ENCODE data around the gene MORN1.

Gene MORN1

DNA sequence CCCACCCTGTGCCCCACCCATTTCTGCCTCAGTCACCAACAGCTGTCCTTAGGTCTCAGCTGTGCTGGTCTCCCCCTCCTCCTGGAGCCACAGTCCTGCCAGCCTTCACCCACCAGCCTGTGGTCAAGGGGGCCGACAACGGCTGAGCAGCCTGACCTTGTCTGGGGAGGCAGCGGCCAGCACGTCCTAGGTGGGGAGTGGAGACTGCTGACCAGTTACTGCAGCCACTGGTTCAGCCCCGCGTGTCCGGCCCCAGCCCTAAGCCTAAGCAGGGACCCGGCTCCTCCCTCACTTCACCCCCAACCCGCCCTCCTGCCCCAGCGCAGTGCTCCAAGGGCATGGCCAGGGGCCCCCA lies 79.2 kb downstream of the MORN1 start:
- no peak for DNase-seq (ENCODE audit: insufficient read length, low spot score)
- FAIRE-seq, result no peak

DNA sequence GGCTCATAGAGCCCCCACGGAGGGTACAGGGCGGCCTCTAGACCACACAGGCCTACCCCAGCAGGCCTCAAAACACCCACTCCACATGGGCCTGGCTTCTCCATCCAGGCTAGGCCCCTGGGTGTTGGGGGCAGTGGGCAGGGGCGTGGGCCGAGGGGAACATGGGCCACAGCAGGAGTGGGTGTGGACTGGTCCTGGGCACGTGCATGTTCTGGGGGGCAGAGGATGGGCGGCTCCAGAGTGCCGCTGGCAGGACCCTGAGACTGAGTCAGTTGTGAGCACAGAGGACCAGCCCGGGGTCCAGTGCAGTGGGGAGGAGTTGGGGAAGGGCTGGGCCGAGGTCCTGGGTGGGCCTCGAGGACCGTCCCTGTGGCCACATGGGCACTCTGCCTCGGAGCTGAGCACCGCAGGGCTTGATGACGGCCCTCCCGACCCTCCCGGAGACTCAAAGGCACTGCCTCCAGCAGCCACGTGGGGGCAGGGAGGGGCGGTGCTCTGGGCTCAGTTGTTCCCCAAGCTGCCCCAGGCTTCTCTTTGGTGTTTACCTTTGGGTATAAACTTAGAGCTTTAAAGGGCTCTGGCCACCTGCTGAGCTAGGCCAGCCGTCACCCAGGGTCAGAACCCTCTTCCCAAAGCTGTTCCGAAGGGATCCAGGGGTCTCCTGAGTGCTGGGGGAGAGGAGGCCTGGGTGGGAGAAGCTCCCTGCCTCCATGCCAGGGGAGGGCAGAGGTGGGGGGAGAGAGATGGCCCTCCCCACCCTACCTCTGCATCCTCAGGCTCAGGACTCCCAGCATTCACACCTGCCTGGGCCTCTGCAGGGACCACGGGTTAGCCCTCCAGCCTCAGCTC lies 79.9 kb downstream of the MORN1 start:
- DNase-seq (ENCODE audit: insufficient read length, low spot score) (no peak), FAIRE-seq (no peak)

DNA sequence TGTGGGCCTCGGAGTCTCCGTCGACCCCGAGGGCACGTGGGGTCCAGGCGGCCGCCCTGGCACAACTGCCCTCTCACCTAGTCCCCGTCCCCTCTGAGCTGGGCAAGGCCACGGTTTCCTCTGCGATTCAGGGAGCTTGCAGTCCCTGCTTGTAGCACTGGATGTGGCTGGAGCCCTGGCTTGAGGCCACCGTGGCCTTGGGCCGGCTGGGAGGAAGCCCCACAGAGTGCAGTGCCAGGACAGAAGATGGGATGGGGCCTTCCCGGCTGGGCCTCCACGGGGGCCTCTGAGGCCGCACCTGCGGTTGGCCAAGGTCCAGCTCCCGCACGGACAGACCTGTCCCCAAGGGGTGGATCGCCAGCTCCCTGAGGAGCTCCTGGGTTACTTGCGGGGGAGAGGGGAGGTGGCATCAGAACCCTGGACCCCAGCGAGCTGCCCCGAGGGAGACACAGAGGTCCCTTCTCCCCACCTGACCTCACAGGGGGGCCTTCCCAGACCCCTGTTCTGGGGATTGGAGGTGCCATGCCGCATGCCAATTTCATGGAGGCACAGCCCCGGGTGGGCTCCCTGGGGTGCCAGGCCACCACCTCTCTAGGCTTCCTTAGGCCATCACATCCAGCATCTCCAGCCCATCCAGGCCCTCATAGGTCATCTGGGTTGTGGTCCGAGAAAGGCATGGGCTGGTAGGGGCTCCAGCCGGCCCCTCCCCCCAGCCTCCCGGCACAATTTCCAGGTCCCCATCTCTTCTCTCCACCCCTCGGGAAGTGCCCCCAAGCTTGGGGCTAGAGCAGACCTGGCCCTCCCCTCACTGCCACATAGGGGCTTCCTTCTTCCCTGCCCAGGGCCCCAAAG lies 80.8 kb downstream of the MORN1 start:
- FAIRE-seq, result no peak
- no peak for DNase-seq (ENCODE audit: insufficient read length, low spot score)

DNA sequence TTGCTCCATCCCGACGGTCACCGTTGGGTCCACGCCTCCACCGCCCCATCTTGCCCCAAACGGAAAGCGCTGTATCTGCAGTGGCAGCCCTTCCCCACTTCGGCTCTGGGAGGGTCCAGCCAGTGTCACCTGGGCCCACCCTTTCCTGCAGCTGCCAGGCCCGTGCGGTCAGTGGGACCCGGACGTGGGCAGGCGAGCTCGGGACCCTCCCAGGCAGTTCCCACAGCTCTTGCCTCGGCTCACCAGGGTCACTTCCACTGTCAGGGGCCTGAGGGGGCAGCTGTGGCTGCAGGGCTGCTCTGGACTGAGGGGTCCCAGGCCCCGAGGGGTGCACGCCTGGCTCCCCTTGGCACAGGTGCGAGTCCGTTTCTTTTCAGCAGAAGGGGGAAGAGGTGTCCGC lies 82.5 kb downstream of the MORN1 start:
- FAIRE-seq, result no peak
- no peak for DNase-seq (ENCODE audit: insufficient read length, low spot score)

- no peak for FAIRE-seq
- DNase-seq (ENCODE audit: insufficient read length, low spot score), result no peak
Measured at GRCh38 chr1:2307972-2308371, 83.4 kb downstream of the MORN1 start.

DNA sequence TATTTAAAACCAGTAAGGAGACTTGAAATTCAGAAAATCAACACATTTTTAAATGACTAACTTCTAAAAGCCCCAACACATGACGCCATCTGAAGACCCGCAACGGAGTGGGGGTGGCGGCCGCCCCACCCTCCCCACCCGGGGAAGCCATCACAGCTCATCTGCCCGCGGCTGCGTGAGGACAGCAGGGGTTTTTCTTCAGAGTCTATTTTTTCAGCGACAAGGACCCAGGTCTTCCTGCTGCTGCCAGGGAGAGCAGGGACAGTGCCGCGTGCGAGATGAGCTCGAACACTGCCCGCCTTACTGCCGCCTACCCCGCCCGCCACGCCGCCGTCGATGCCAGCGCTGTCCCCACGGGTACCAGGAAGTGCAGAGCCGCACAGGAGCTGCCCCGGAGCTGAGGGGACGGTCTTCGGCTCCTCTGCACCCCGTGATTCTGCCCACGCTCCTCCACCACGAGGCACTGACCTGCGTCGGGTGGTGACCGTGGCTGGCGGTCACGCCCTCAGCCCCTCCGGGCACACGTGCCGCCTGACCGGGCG lies 84.2 kb downstream of the MORN1 start:
- DNase-seq (ENCODE audit: insufficient read length, low spot score) (no peak), FAIRE-seq (no peak)

- FAIRE-seq, result no peak
- DNase-seq (ENCODE audit: insufficient read length, low spot score), result no peak
Measured at GRCh38 chr1:2306151-2306978, 85.0 kb downstream of the MORN1 start.

DNA sequence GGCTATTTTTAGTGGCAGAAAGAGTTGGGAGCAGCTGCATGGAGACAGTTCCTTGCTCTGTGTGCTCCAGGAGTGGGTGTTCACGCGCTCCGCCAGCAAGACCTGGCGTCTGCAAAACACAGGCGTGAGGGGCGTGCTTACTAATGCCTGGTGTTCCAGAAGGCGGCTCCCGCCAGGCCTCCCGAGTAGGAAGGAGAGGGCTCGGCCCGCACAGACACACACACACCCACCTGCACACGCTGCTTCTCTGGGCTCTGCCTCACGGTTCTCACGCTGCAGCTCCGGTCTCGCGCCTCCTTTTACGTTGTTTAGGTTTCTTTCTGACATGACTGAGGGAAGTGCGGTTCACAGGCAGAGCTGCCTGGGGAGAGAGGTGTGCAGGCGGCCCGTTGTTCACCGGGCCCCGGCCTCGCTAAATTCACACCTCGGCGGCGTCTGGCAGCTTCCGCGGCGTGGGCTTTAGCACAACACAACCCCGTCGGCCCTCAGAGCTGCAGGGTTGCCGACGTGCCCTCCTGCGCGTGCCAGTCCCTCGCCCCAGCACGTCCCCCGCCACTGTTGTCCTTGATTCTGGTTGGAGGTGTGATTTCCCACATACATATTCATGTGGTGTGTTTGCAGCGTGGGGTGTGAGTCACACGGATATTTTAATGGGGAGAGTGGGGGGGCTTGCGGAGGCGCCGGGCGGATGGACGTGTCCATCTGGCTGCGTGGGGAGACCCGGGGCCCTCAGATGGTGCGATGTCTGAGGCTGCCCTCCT lies 86.3 kb downstream of the MORN1 start:
- no peak for FAIRE-seq
- no peak for DNase-seq (ENCODE audit: insufficient read length, low spot score)

DNA sequence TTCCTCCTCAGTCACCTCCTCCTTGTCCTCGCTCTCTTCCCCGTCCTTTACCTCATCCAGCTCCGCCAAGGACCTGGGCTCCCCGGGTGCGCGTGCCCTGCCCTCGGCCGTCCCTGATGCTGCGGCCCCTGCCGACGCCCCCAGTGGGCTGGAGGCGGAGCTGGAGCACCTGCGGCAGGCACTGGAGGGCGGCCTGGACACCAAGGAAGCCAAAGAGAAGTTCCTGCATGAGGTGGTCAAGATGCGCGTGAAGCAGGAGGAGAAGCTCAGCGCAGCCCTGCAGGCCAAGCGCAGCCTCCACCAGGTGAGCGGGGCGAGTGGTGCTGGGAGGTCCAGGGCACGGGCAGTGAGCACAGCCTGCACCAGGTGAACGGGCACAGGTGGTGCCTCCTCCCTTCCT lies 87.1 kb downstream of the MORN1 start:
- DNase-seq (ENCODE audit: insufficient read length, low spot score), result no peak
- no peak for FAIRE-seq

DNA sequence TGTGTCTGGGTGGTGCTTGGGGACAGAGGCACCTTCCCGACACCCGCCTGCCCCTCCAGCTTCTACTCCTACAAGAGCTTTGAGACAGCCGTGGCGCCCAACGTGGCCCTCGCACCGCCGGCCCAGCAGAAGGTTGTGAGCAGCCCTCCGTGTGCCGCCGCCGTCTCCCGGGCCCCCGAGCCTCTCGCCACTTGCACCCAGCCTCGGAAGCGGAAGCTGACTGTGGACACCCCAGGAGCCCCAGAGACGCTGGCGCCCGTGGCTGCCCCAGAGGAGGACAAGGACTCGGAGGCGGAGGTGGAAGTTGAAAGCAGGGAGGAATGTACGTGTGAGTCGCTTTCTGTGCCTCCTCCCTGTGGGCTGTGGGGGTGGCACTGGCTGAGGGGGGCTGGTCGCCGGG lies 87.6 kb downstream of the MORN1 start:
- no peak for FAIRE-seq
- DNase-seq (ENCODE audit: insufficient read length, low spot score), result no peak

GRCh38 chr1:2303016-2303775 lies 88.2 kb downstream of the MORN1 start:
- DNase-seq (ENCODE audit: insufficient read length, low spot score) (no peak), FAIRE-seq (no peak)

DNA sequence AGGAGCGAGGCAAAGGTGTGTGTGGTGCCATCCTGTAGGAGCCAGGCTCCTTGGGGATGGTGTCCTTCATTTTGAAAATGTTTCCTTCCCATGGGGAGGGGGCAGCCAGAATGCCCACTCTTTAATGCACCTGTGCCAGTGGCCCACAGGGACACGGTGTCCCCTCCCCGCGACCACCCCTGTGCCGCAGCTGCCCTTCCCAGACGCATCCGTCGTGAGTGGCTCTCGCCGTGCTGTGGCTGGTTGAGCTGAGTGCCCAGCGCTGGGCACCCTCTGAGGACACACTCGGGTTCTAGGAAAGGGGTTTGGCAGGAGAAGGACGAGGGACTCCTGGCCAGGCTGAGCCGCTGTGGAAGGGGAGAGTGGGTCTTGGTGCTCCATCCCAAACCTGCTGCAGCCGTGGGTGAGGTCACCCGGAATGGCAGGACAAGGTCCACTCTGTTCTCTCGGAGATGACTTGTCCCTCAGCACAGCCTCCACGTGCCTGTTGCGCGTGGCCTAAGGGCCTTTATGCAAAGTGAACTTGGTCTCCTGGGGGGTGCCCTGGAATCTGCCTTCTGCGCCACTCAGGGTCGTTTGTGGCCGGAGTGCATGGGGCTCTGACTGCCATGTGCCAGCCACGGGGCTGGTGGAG lies 88.9 kb downstream of the MORN1 start:
- DNase-seq (ENCODE audit: insufficient read length, low spot score) (no peak), FAIRE-seq (no peak)

DNA sequence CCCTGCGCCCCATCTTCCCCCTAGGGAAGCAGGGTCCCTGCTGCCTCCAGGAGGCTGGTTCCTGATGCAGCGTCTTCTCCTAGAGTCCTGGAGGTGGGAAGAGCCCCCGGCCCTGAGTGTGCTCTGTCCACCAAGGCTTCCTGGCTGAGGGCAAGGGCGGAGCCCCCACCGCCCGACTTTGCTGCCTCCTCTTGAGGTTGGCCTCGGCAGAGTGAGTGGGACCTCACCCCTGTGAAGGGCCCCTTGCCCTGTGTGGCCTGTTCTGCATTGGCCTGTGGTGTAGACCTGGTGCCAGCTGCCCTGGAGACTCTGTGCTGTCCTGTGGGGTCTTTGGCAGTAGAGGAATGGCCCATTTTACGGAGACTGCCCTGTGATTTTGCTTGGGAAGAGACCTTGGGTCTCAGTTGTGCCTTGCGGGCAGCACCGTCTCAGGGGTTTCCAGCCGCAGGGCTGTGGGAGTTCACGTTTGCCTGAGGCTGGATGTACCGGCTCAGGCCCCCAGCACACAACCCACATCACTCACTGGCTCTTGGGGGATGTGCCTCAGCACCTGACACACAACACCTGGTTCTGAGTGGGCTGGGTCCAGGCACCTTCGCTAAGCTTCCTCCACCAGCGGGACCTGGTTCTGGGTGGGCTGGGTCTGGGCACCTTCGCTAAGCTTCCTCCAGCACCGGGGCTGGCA lies 89.6 kb downstream of the MORN1 start:
- no peak for FAIRE-seq
- no peak for DNase-seq (ENCODE audit: insufficient read length, low spot score)

- DNase-seq (ENCODE audit: insufficient read length, low spot score) (no peak), FAIRE-seq (no peak)
Measured at GRCh38 chr1:2300851-2301606, 90.3 kb downstream of the MORN1 start.

DNA sequence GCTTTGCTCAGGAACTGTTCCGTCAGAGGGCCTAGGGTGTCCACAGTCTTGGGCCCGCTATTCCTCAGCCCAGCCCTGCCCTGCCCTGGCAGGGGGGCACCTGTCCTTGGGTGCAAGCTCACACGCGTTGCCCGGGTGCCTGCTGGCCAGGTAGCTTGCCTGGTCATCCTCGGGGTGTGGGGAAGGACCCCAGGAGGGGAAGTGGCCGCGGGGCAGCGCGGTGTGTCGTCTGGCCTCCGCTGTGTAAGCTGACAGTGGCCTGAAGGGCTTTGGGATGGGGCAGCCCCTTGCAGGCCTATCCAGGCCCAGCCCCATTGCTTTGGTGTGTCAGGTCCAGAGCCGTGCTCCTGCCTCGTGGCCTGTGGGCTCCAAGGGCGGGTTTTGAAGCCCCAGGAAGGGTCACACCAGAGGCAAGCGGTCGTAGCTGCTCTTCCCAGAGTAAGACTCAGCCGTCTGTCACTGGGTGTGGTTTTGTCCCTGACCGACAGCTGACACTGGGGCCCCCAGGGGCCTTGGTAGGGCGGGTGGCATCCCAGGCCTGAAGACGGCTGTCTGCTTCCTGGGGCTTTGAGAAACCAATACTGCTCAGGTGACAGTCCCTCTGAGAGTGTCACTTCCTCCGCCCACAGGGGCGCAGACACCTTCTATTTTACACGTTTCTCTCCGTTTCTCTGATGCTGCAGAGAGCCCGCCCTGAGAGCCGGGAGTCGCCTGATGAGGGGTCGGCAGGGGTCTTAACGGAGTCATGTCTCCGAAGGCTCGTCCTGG lies 91.2 kb downstream of the MORN1 start:
- DNase-seq (ENCODE audit: insufficient read length, low spot score), result no peak
- FAIRE-seq, result no peak

GRCh38 chr1:2299131-2299627 lies 92.2 kb downstream of the MORN1 start:
- FAIRE-seq, result no peak
- DNase-seq (ENCODE audit: insufficient read length, low spot score), result no peak

DNA sequence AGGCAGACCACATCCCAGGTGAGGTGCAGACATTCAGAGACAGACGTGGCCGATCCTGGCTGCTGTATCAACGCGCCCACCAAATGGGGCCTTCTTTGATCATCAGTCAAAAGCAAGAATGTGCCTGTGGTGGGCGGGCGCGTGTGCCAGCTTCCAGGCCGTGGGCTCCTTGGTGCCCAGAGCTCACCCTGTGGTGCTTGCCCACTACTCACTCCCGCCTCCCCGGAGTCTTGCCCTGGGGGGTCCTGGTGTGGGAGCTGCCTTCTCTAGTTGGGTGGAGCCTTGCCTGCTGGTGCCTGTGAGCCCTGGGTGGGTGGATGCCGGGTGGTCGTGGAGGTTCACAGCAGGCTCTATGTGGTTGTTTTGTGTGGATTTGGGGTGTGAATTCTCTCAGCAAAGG lies 92.7 kb downstream of the MORN1 start:
- FAIRE-seq (no peak), DNase-seq (ENCODE audit: insufficient read length, low spot score) (no peak)

Data from HTR-8/SVneo (cell line).